ENCODE data around the gene DMRT2.

GRCh38 chr9:1007312-1007711, 42.8 kb upstream of the DMRT2 start:
- TF ChIP-seq CTCF (IDR thresholded peaks at IDR 0.05; ENCODE audit: low read depth, low read length, poor library complexity, severe bottlenecking) = no peak
- no peak for TF ChIP-seq EZH2phosphoT487 (IDR thresholded peaks at IDR 0.05; ENCODE audit: borderline replicate concordance, low read length)

Measured in DOHH2 (cell line).